ENCODE data around the gene PTPRC.

The PTPRC gene

GRCh38 chr1:198620951-198621824, 17.7 kb upstream of the PTPRC start:
- no peak for TF ChIP-seq CTCF (IDR thresholded peaks at IDR 0.05; ENCODE audit: borderline replicate concordance, control extremely low read depth, extremely low read depth, insufficient read depth, missing control alignments)
- no peak for DNase-seq (ENCODE audit: low spot score)
- in situ Hi-C loops (cut with MboI; ENCODE audit: low sequenced_read_pairs, unreplicated experiment), result no loop called here

GRCh38 chr1:198622001-198622400, 16.8 kb upstream of the PTPRC start:
- in situ Hi-C loops (cut with MboI; ENCODE audit: low sequenced_read_pairs, unreplicated experiment), result no loop called here

GRCh38 chr1:198623752-198624647, 14.8 kb upstream of the PTPRC start:
- no peak for TF ChIP-seq CTCF (IDR thresholded peaks at IDR 0.05; ENCODE audit: borderline replicate concordance, control extremely low read depth, extremely low read depth, insufficient read depth, missing control alignments)
- DNase-seq (ENCODE audit: low spot score), result no peak
- in situ Hi-C loops (cut with MboI; ENCODE audit: low sequenced_read_pairs, unreplicated experiment), result no loop called here

More at GRCh38 chr1:198622001-198622400, 16.8 kb upstream of the PTPRC start:
- no peak for TF ChIP-seq CTCF (IDR thresholded peaks at IDR 0.05; ENCODE audit: borderline replicate concordance, control extremely low read depth, extremely low read depth, insufficient read depth, missing control alignments)
- no peak for DNase-seq (ENCODE audit: low spot score)

- no peak for DNase-seq (ENCODE audit: low spot score)
- no peak for TF ChIP-seq CTCF (IDR thresholded peaks at IDR 0.05; ENCODE audit: borderline replicate concordance, control extremely low read depth, extremely low read depth, insufficient read depth, missing control alignments)
- in situ Hi-C loops (cut with MboI; ENCODE audit: low sequenced_read_pairs, unreplicated experiment), result no loop called here
Measured at GRCh38 chr1:198624648-198624980, 14.2 kb upstream of the PTPRC start.

- DNase-seq (ENCODE audit: low spot score), result no peak
- TF ChIP-seq CTCF (IDR thresholded peaks at IDR 0.05; ENCODE audit: borderline replicate concordance, control extremely low read depth, extremely low read depth, insufficient read depth, missing control alignments), result no peak
- in situ Hi-C loops (cut with MboI; ENCODE audit: low sequenced_read_pairs, unreplicated experiment), result loop anchor here (25.0 kb wide), 1 partner anchor 465 kb away; the partner anchor contains the start of gene NEK7
Measured at GRCh38 chr1:198627436-198628066, 11.3 kb upstream of the PTPRC start.

GRCh38 chr1:198628067-198628455, 10.8 kb upstream of the PTPRC start:
- in situ Hi-C loops (cut with MboI; ENCODE audit: low sequenced_read_pairs, unreplicated experiment), result loop anchor here (25.0 kb wide), 1 partner anchor 466 kb away; the partner anchor contains the start of gene NEK7
- no peak for TF ChIP-seq CTCF (IDR thresholded peaks at IDR 0.05; ENCODE audit: borderline replicate concordance, control extremely low read depth, extremely low read depth, insufficient read depth, missing control alignments)
- DNase-seq (ENCODE audit: low spot score), result no peak
